8988T (cell line): ENCODE measurements around the gene CCDC102B.
"Not testable (repeated sequence)": the region's sequence is repeated elsewhere in the genome, so short reads cannot be mapped to it uniquely, and the experiment has no call there.

ENCODE experiments used
- DNase-seq: peaks from one replicate; pipeline ENCODE4 v3.0.0; 2011

Gene CCDC102B

GRCh38 chr18:68915061-68915460 is 117.2 kb downstream of the CCDC102B start:
- DNase-seq, result no peak

- no peak for DNase-seq
Observed at GRCh38 chr18:68916734-68917133, 118.9 kb downstream of the CCDC102B start.

GRCh38 chr18:68918216-68918615 is 120.3 kb downstream of the CCDC102B start:
- DNase-seq, result no peak

GRCh38 chr18:68919900-68920299 is 122.0 kb downstream of the CCDC102B start:
- no peak for DNase-seq

GRCh38 chr18:68922392-68922791 is 124.5 kb downstream of the CCDC102B start:
- DNase-seq, result no peak

GRCh38 chr18:68925268-68925667 is 127.4 kb downstream of the CCDC102B start:
- no peak for DNase-seq

- no peak for DNase-seq
Observed at GRCh38 chr18:68928762-68929675, 131.1 kb downstream of the CCDC102B start.

- DNase-seq, result no peak
Observed at GRCh38 chr18:68935686-68936085, 137.8 kb downstream of the CCDC102B start.

- no peak for DNase-seq
Observed at GRCh38 chr18:68937029-68937599, 139.2 kb downstream of the CCDC102B start.

GRCh38 chr18:68940039-68940438 is 142.2 kb downstream of the CCDC102B start:
- no peak for DNase-seq

GRCh38 chr18:68940754-68941153 is 142.9 kb downstream of the CCDC102B start:
- no peak for DNase-seq

GRCh38 chr18:68942230-68942629 is 144.3 kb downstream of the CCDC102B start:
- no peak for DNase-seq

- DNase-seq, result not testable (repeated sequence)
Observed at GRCh38 chr18:68943861-68944260, 146.0 kb downstream of the CCDC102B start.

- DNase-seq, result no peak
Observed at GRCh38 chr18:68944330-68944729, 146.4 kb downstream of the CCDC102B start.

- DNase-seq, result no peak
Observed at GRCh38 chr18:68944826-68945225, 146.9 kb downstream of the CCDC102B start.

- no peak for DNase-seq
Observed at GRCh38 chr18:68948622-68949021, 150.7 kb downstream of the CCDC102B start.

GRCh38 chr18:68954738-68955137 is 156.9 kb downstream of the CCDC102B start:
- DNase-seq, result no peak

GRCh38 chr18:68956650-68957049 is 158.8 kb downstream of the CCDC102B start:
- DNase-seq, result no peak

- no peak for DNase-seq
Observed at GRCh38 chr18:68960355-68960754, 162.5 kb downstream of the CCDC102B start.

GRCh38 chr18:68962623-68963022 is 164.7 kb downstream of the CCDC102B start:
- no peak for DNase-seq

GRCh38 chr18:68965817-68966216 is 167.9 kb downstream of the CCDC102B start:
- DNase-seq, result no peak

GRCh38 chr18:68969027-68969426 is 171.1 kb downstream of the CCDC102B start:
- DNase-seq, result no peak

GRCh38 chr18:68972176-68972575 is 174.3 kb downstream of the CCDC102B start:
- DNase-seq, result no peak

- no peak for DNase-seq
Observed at GRCh38 chr18:68979737-68980136, 181.9 kb downstream of the CCDC102B start.
